GM12874 (cell line): ENCODE measurements around the gene CMTR2.

Experiments used
- TF ChIP-seq, protein P1 (sequence below): IDR thresholded peaks from 2 replicates; pipeline ENCODE4 v1.5.1; 2011; ENCODE audit warnings: low read depth, mild to moderate bottlenecking, control low read depth, low read length, moderate library complexity; ENCODE audit not compliant: insufficient read depth

Gene CMTR2

DNA sequence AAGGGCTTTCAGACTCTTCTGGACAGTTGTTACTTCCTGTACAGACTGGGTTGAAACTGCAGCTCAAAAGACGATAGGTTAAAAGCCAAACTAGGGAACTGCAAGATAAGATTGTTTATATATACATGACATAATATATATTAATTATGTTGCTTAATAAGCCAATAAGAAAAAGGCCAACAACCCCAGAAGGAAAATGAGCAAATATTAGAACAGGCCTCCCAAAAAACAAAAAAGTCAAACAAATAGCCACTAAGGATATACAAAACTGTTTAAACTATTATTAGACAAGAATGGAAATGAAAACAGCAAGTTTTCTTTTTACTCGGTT, 495 bp upstream of the CMTR2 start:
- TF ChIP-seq, protein P1, sequence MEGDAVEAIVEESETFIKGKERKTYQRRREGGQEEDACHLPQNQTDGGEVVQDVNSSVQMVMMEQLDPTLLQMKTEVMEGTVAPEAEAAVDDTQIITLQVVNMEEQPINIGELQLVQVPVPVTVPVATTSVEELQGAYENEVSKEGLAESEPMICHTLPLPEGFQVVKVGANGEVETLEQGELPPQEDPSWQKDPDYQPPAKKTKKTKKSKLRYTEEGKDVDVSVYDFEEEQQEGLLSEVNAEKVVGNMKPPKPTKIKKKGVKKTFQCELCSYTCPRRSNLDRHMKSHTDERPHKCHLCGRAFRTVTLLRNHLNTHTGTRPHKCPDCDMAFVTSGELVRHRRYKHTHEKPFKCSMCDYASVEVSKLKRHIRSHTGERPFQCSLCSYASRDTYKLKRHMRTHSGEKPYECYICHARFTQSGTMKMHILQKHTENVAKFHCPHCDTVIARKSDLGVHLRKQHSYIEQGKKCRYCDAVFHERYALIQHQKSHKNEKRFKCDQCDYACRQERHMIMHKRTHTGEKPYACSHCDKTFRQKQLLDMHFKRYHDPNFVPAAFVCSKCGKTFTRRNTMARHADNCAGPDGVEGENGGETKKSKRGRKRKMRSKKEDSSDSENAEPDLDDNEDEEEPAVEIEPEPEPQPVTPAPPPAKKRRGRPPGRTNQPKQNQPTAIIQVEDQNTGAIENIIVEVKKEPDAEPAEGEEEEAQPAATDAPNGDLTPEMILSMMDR: no peak

DNA sequence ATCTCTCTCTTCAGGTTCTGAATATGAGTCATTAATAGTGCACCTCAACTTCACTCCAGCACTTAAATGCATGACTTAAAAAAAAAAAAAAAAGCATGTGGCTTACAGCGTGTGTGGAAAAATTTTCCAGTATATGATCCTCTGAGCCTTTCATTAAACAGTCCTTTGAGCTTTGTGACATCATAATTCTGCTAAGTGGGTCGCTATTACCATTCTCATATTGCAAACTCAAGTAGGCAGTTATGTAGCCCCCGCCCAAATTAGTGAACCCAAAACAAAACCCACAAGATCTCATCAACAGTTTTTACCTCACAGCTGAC, 672 bp downstream of the CMTR2 start:
- TF ChIP-seq, protein P1: no peak

DNA sequence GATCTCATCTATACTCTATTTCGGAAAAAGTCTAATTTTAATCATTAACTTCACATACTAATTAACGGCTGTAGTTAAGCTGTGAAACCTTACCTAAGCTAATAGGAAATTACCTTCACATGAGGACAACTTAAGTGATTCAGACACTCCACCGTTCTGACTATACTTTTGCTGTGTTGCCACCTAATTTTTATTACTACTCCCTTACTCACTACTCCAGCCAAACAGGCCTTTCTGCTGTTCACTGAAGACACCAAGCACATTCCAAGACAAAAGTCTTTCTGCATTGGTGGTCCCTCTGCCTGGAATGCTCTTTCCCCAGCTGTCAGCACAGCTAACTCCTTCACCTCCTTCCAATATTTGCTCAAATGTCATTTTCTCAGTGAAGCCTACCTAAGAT, 1.3 kb downstream of the CMTR2 start:
- TF ChIP-seq, protein P1: no peak

DNA sequence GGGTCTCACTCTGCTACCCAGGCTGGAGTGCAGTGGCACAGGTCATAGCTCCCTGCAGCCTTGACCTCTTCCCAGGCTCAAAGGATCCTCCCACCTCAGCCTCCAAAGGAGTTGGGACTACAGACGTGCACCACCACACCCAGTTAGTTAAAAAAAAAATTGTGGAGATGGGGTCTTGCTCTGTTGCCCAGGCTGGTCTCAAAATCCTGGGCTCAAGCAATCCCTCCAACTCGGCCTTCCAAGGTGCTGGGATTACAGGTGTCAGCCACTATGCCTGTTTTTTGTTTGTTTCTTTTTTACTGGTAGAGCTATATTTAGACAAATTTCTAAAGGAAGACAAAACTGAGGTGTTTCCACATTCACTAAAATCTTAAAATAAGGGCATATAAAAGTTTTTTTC, 1.7 kb downstream of the CMTR2 start:
- TF ChIP-seq, protein P1: no peak

DNA sequence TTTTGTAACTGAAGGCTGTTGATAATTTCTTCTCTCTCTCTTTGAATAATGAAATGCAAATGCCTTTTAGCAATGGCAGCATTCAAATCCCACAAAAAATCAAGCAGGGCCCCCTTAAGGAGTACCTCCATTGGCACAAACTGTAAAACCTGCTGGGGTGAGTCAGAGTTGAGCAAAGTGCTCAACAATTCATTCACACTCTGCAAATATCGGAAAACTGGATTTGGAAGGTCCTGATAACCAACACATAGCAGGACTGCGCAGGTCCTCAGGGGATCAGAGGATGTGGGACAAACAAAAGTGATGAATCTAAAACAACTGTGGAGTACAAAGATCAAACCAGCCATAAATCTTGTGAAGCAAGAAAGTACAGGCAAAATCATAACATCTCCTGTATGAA, 5.6 kb downstream of the CMTR2 start:
- TF ChIP-seq, protein P1: no peak

DNA sequence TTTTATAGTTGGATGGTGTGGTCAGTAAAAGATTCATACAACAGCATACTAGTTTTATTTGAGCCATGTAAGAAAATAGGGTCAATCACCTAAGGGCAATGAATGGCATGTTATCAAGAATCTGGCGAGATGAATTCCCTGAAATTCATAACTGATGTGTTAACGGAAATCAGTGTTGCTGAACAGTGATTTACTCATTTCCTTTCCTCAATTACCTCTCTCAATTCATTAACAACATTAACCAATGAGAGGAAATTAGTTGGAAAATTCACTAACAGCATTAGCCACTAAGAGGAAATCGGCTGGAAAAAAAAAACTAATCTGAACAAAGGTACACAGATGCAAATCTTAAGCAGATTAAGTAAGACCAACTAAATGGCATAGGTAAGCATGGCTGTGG, 6.3 kb downstream of the CMTR2 start:
- TF ChIP-seq, protein P1: no peak

DNA sequence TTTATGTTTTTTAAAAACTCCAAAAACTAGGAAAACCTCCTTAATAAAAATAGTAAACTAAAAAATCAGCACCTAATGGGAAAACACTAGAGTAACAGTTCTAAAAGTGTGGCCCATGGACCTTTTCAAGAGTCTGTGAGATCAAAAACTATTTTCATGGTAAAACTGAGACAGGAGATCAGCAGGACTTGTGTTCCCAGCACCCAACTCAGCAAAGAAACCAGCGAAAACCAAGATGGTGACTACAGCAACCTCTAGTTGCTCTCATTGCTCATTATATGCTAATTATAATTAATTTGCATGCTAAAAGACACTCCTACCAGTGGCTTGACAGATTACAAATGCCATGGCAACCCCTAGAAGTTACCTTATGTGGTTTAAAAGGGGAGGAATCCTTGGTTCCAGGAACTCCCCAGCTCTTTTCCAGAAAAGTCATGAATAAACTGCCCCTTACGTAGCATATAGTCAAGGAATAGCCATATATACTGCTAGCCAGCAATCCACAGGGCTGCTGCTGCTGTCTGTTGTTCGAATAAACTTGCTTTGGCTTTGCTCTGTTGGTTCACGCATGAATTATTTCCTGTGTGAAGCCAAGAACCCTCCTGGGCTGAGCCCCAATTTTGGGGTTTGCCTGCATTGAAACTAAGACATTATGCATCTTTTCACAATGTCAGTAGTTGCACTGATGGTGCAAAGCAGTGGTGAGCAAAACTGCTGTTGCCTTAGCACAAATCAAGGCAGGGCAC, 12.4 kb downstream of the CMTR2 start:
- TF ChIP-seq, protein P1: no peak
